GM23338 (cell line): Measurements from ENCODE around the gene DCLRE1B. TPM values are rescaled to one million over a fixed set of nuclear protein-coding genes. Genes with fewer than 3 reads are reported as not detected.

Experiments
- ATAC-seq: fragments of 200-7000 bp; cut with Tn5 transposase; 3 replicates; pipeline ENCODE4 v1.9.1; 2020
- DNase-seq: peaks from one replicate; pipeline ENCODE4 v3.0.0-alpha.2; 2015; ENCODE audit warnings: low spot score
- H2AFZ ChIP-seq: fragments of 200-600 bp; sonication (generic); 2 replicates; pipeline ENCODE4 v1.8.0; 2016; ENCODE audit warnings: antibody characterized with exemption, mild to moderate bottlenecking, moderate library complexity
- H3F3A ChIP-seq: fragments of 200-600 bp; sonication (generic); replicated peaks from 2 replicates; pipeline ENCODE4 v1.8.0; 2017; ENCODE audit warnings: antibody characterized with exemption, mixed run types, low read depth
- H3K27ac ChIP-seq: fragments of 200-600 bp; sonication (generic); 2 replicates; pipeline ENCODE4 v1.6.1; 2016; ENCODE audit warnings: low read depth
- H3K27me3 ChIP-seq: fragments of 200-600 bp; sonication (generic); 2 replicates; pipeline ENCODE4 v1.8.0; 2016; ENCODE audit warnings: mild to moderate bottlenecking, mixed run types, moderate library complexity; ENCODE audit not compliant: insufficient read depth
- H3K36me3 ChIP-seq: fragments of 200-600 bp; sonication (generic); 2 replicates; pipeline ENCODE4 v1.8.0; 2016; ENCODE audit warnings: mild to moderate bottlenecking; ENCODE audit not compliant: insufficient read depth
- H3K4me1 ChIP-seq: fragments of 200-600 bp; sonication (generic); 2 replicates; pipeline ENCODE4 v1.8.0; 2016; ENCODE audit warnings: mild to moderate bottlenecking, moderate library complexity; ENCODE audit not compliant: insufficient read depth
- H3K4me2 ChIP-seq: fragments of 200-600 bp; sonication (generic); 2 replicates; pipeline ENCODE4 v1.7.1; 2017; ENCODE audit warnings: mixed run types
- H3K4me3 ChIP-seq: fragments of 200-600 bp; sonication (generic); 2 replicates; pipeline ENCODE4 v1.6.1; 2016; ENCODE audit warnings: mixed run types
- H3K79me2 ChIP-seq: fragments of 200-600 bp; sonication (generic); replicated peaks from 2 replicates; pipeline ENCODE4 v1.8.0; 2017; ENCODE audit warnings: mild to moderate bottlenecking; ENCODE audit not compliant: insufficient read depth
- H3K9me2 ChIP-seq: fragments of 200-600 bp; sonication (generic); 2 replicates; pipeline ENCODE4 v1.8.0; 2017; ENCODE audit not compliant: insufficient read depth
- H4K20me1 ChIP-seq: fragments of 200-600 bp; sonication (generic); replicated peaks from 2 replicates; pipeline ENCODE4 v1.8.0; 2017; ENCODE audit warnings: mild to moderate bottlenecking; ENCODE audit not compliant: insufficient read depth
- H3K27ac Mint-ChIP-seq: 2 replicates; pipeline ENCODE4 v1.8.0; 2020; ENCODE audit warnings: inconsistent platforms, mild to moderate bottlenecking, moderate library complexity, mixed read lengths
- H3K27me3 Mint-ChIP-seq: 3 replicates; pipeline ENCODE4 v1.8.0; 2022; ENCODE audit warnings: low read depth, mild to moderate bottlenecking, moderate library complexity, mixed read lengths, inconsistent platforms; ENCODE audit not compliant: insufficient read depth, poor library complexity
- H3K36me3 Mint-ChIP-seq: 3 replicates; pipeline ENCODE4 v1.8.0; 2021; ENCODE audit warnings: low read depth, mild to moderate bottlenecking, inconsistent platforms, moderate library complexity, mixed read lengths
- H3K4me1 Mint-ChIP-seq: 3 replicates; pipeline ENCODE4 v1.8.0; 2020; ENCODE audit warnings: mild to moderate bottlenecking, inconsistent platforms, mixed read lengths
- H3K4me3 Mint-ChIP-seq: 3 replicates; pipeline ENCODE4 v1.8.0; 2021; ENCODE audit warnings: moderate library complexity, mild to moderate bottlenecking, inconsistent platforms, mixed read lengths
- H3K9me3 Mint-ChIP-seq: 3 replicates; pipeline ENCODE4 v1.8.0; 2020; ENCODE audit warnings: moderate library complexity, mild to moderate bottlenecking, inconsistent platforms, mixed read lengths
- CREB1 ChIP-seq: fragments of 250-450 bp; sonication (Bioruptor Pico); IDR thresholded peaks from 2 replicates; pipeline ENCODE4 v1.5.0; 2020; ENCODE audit warnings: low read depth, mild to moderate bottlenecking, moderate library complexity
- ETS1 ChIP-seq: IDR thresholded peaks from 2 replicates; pipeline ENCODE4 v1.6.1; 2016; ENCODE audit warnings: antibody characterized with exemption
- EZH2phosphoT487 ChIP-seq: fragments of 200-600 bp; sonication (generic); IDR thresholded peaks from one replicate; pipeline ENCODE4 v1.8.1; 2018; ENCODE audit warnings: antibody characterized with exemption; ENCODE audit not compliant: unreplicated experiment
- JUNB ChIP-seq: IDR thresholded peaks from one replicate; pipeline ENCODE4 v1.6.1; 2016; ENCODE audit warnings: antibody characterized with exemption; ENCODE audit not compliant: unreplicated experiment
- STAT1 ChIP-seq: IDR thresholded peaks from one replicate; pipeline ENCODE4 v1.6.1; 2016; ENCODE audit warnings: antibody characterized with exemption; ENCODE audit not compliant: unreplicated experiment
- ZNF331 ChIP-seq: fragments of 250-450 bp; sonication (Bioruptor Pico); IDR thresholded peaks from 2 replicates; pipeline ENCODE4 v1.5.0; 2020; ENCODE audit warnings: low read depth, mild to moderate bottlenecking, moderate library complexity
- ZNF462 ChIP-seq: fragments of 250-450 bp; sonication (Bioruptor Pico); IDR thresholded peaks from 2 replicates; pipeline ENCODE4 v1.5.0; 2020; ENCODE audit warnings: mild to moderate bottlenecking, moderate library complexity
- polyA plus RNA-seq: library from polyadenylated mRNA; unstranded; fragments of >200 nt; fragmentation: Nextera tagmentation; extraction: Ambion mirVana; gene quantifications from 2 replicates; pipeline ENCODE4 v1.2.1, GENCODE V29; 2016
- total RNA-seq: library from RNA; depleted of rRNA; stranded (reverse); fragments of >200 nt; shearing (Covaris generic); gene quantifications from 2 replicates; pipeline ENCODE4 v1.2.3, GENCODE V29; 2014

Gene DCLRE1B
- total and polyA plus RNA-seq, 2 experiments from 2014 or later = 6.3 to 9.7 TPM

GRCh38 chr1:113881661-113882060 lies 23.5 kb upstream of the DCLRE1B start (continued):
- TF ChIP-seq ZNF462 (CRISPR knock-in tag) = no peak

DNA sequence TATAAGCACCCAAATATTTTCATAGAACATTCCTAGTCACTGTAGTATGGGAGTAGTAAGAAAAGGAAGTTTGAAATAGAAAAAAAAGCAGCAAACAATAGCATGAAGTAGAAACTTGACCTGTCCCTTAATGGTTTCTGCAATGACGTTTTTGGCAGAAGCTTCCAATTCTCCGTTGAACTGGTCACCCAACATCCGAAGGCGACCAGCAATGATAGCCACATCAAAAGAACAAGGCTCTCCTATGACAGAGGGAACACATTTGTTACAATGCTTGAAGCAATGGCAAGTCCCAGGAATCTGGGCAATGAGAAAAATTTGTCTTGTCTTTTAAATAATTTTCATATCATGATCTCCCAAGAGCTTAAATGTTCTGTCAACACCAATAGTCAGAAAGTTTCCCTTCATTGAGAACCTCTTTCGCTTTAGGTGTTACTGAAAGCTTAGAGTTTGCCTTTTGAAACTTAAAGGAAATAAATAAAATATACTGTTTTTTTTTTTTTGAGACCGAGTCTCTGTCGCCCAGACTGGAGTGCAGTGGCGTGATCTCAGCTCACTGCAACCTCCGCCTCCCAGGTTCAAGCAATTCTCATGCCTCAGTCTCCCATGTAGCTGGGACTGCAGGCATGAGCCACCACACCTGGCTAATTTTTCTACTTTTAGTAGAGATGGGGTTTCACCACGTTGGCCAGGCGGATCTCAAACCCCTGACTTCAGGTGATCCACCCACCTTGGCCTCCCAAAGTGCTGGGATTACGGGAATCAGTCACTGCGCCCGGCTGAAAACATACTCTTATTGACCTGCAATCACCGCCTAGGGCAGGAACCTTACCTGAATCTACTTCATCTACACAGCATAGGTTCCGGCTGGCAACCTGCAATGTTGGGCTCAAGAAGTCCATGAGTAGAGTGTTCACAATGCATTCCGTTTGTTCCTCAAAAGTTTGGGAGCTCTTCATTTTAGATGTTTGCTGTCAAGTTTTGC lies 18.4 kb upstream of the DCLRE1B start:
- Histone ChIP-seq H3K4me2 (no peak overlapping the region), H3K9me2 (no peaks in the 10 kb centered on the region), H3K4me3 (no peak overlapping the region), H3K27me3 (no peaks in the 10 kb centered on the region), H3F3A (no peaks in the 10 kb centered on the region), H3K79me2 (no peaks in the 10 kb centered on the region), H3K27ac (no peak overlapping the region), H3K4me1 (no peaks in the 10 kb centered on the region), H3K36me3 (no peaks in the 10 kb centered on the region), H4K20me1 (no peaks in the 10 kb centered on the region), H2AFZ (0 out of 2 replicates have a peak overlapping the region, but pooled peaks have one; percentile 11)
- no peak overlapping the region for H3K4me3 Mint-ChIP-seq
- no peaks in the 10 kb centered on the region for H3K4me1 Mint-ChIP-seq
- H3K27me3 Mint-ChIP-seq = no peaks in the 10 kb centered on the region
- no peak for DNase-seq
- no peak for ATAC-seq
- no peak overlapping the region for H3K27ac Mint-ChIP-seq
- no peaks in the 10 kb centered on the region for H3K36me3 Mint-ChIP-seq
- H3K9me3 Mint-ChIP-seq = no peaks in the 10 kb centered on the region
- TF ChIP-seq ZNF462 (CRISPR knock-in tag) (no peak), ZNF331 (CRISPR knock-in tag) (no peak), CREB1 (no peak), ETS1 (no peak), EZH2phosphoT487 (no peak), STAT1 (no peak), JUNB (no peak)
